NCI-H1417 (cell line): ENCODE measurements around the gene FAM20C.
A peak's percentile ranks its signal among the peaks of the same experiment; 100 is the strongest.

Experiments used
- DNase-seq, 3 experiments: peaks; one replicate each; lab custom pipeline; 2025; lab: John Stamatoyannopoulos, UW

Gene FAM20C

GRCh38 chr7:208816-209215 lies 16.4 kb downstream of the FAM20C start:
- no peak for DNase-seq

GRCh38 chr7:209416-209815 lies 17.0 kb downstream of the FAM20C start:
- no peak for DNase-seq

- DNase-seq = no peak
Measured at GRCh38 chr7:209906-210305, 17.5 kb downstream of the FAM20C start.

- DNase-seq = no peak
Measured at GRCh38 chr7:210401-210925, 18.1 kb downstream of the FAM20C start.

- no peak for DNase-seq
Measured at GRCh38 chr7:211033-211714, 18.8 kb downstream of the FAM20C start.

- DNase-seq = no peak
Measured at GRCh38 chr7:211715-212058, 19.3 kb downstream of the FAM20C start.

- no peak for DNase-seq
Measured at GRCh38 chr7:212754-213153, 20.4 kb downstream of the FAM20C start.

GRCh38 chr7:213324-213993 lies 21.1 kb downstream of the FAM20C start:
- DNase-seq = no peak

GRCh38 chr7:214410-215212 lies 22.2 kb downstream of the FAM20C start:
- no peak for DNase-seq

- no peak for DNase-seq
Measured at GRCh38 chr7:216360-217300, 24.3 kb downstream of the FAM20C start.

- no peak for DNase-seq
Measured at GRCh38 chr7:217781-218180, 25.4 kb downstream of the FAM20C start.

- DNase-seq = no peak
Measured at GRCh38 chr7:218316-218715, 25.9 kb downstream of the FAM20C start.

GRCh38 chr7:218896-219580 lies 26.7 kb downstream of the FAM20C start:
- no peak for DNase-seq

- no peak for DNase-seq
Measured at GRCh38 chr7:219581-220150, 27.3 kb downstream of the FAM20C start.

- peak in 2 of 3 experiments; percentile 74 to 88 for DNase-seq
Measured at GRCh38 chr7:220151-220841, 27.9 kb downstream of the FAM20C start.

GRCh38 chr7:221978-222715 lies 29.8 kb downstream of the FAM20C start:
- DNase-seq = peak in 1 of 3 experiments; percentile 5

- DNase-seq = no peak
Measured at GRCh38 chr7:222716-223041, 30.3 kb downstream of the FAM20C start.

GRCh38 chr7:223118-223800 lies 30.9 kb downstream of the FAM20C start:
- no peak for DNase-seq

GRCh38 chr7:223861-224260 lies 31.5 kb downstream of the FAM20C start:
- DNase-seq = no peak
